IMR-90 (cell line): ENCODE data around the gene POU2AF1. TPM values are rescaled to one million over a fixed set of nuclear protein-coding genes. Genes with fewer than 3 reads are reported as not detected.

Experiments
- ATAC-seq: fragments of 200-7000 bp; cut with Tn5 transposase; 2 replicates; pipeline ENCODE4 v1.9.1; 2020; ENCODE audit warnings: low read depth, mild to moderate bottlenecking, moderate library complexity
- BruUV-seq: library from RNA; stranded (reverse); fragments of 400-500 nt; replicated peaks from 2 replicates; lab custom pipeline; 2021; lab: Mats Ljungman, UMichigan
- CTCF ChIA-PET: fragments of 300-600 bp; formaldehyde crosslinking; extraction: SDS; loops from one replicate; lab custom pipeline; 2021; ENCODE audit warnings: antibody characterized with exemption; lab: Yijun Ruan, JAX
- POLR2A ChIA-PET: fragments of 300-600 bp; sonication (Branson Sonifier 250); formaldehyde crosslinking; loops from one replicate; lab custom pipeline; 2022; ENCODE audit warnings: antibody characterized with exemption; ENCODE audit not compliant: unreplicated experiment; lab: Charles Lee
- DNase-seq: peaks from one replicate; pipeline ENCODE4 v3.0.0; 2013
- H2AFZ ChIP-seq: replicated peaks from 2 replicates; pipeline ENCODE3; 2013; ENCODE audit warnings: low read length, mild to moderate bottlenecking; ENCODE audit not compliant: poor library complexity
- H2AK5ac ChIP-seq: 2 replicates; pipeline ENCODE4 v1.6.1; 2013; ENCODE audit warnings: low read depth, low read length, inconsistent platforms
- H2AK9ac ChIP-seq: replicated peaks from 2 replicates; pipeline ENCODE3; 2013; ENCODE audit warnings: mild to moderate bottlenecking, low read depth, low read length, moderate library complexity; ENCODE audit not compliant: poor library complexity
- H2BK120ac ChIP-seq: 2 replicates; pipeline ENCODE4 v1.6.1; 2013; ENCODE audit warnings: low read depth, low read length, inconsistent platforms
- H2BK15ac ChIP-seq: 3 replicates; pipeline ENCODE4 v1.6.1; 2013; ENCODE audit warnings: low read depth, low read length, inconsistent platforms
- H2BK20ac ChIP-seq: 2 replicates; pipeline ENCODE4 v1.6.1; 2013; ENCODE audit warnings: low read depth, mild to moderate bottlenecking, inconsistent platforms, low read length, moderate library complexity
- H2BK5ac ChIP-seq: 2 replicates; pipeline ENCODE4 v1.6.1; 2013; ENCODE audit warnings: mild to moderate bottlenecking, low read depth, low read length, inconsistent platforms; ENCODE audit not compliant: poor library complexity, severe bottlenecking
- H3K14ac ChIP-seq: replicated peaks from 2 replicates; pipeline ENCODE4 v1.6.1; 2013; ENCODE audit warnings: low read depth, low read length, inconsistent platforms
- H3K18ac ChIP-seq: 2 replicates; pipeline ENCODE4 v1.6.1; 2013; ENCODE audit warnings: low read depth, low read length, control low read depth
- H3K23ac ChIP-seq: 2 replicates; pipeline ENCODE4 v1.6.1; 2013; ENCODE audit warnings: low read depth, low read length, inconsistent platforms
- H3K27ac ChIP-seq: 2 replicates; pipeline ENCODE4 v1.5.1; 2013; ENCODE audit warnings: mild to moderate bottlenecking, control low read depth, low read length; ENCODE audit not compliant: insufficient read depth
- H3K27me3 ChIP-seq: 2 replicates; pipeline ENCODE4 v1.6.1; 2013; ENCODE audit warnings: low read length; ENCODE audit not compliant: control insufficient read depth, insufficient read depth
- H3K36me3 ChIP-seq: 2 replicates; pipeline ENCODE4 v1.6.1; 2013; ENCODE audit warnings: low read length, mixed read lengths; ENCODE audit not compliant: control insufficient read depth, insufficient read depth
- H3K4ac ChIP-seq: 2 replicates; pipeline ENCODE4 v1.6.1; 2013; ENCODE audit warnings: low read depth, low read length, inconsistent platforms
- H3K4me1 ChIP-seq: 2 replicates; pipeline ENCODE4 v1.6.1; 2013; ENCODE audit warnings: low read length, mixed read lengths; ENCODE audit not compliant: control insufficient read depth, insufficient read depth
- H3K4me2 ChIP-seq: 2 replicates; pipeline ENCODE4 v1.6.1; 2013; ENCODE audit warnings: low read depth, mild to moderate bottlenecking, control low read depth, low read length, moderate library complexity
- H3K4me3 ChIP-seq: 2 replicates; pipeline ENCODE4 v1.5.1; 2013; ENCODE audit warnings: low read depth, mild to moderate bottlenecking, control low read depth, low read length, moderate library complexity; ENCODE audit not compliant: insufficient read depth
- H3K56ac ChIP-seq: 2 replicates; pipeline ENCODE4 v1.6.1; 2013; ENCODE audit warnings: low read length, inconsistent platforms; ENCODE audit not compliant: insufficient read depth; ENCODE audit errors: extremely low read depth
- H3K79me1 ChIP-seq, 2 experiments: 2 replicates each; pipeline ENCODE4 v1.6.1; 2013; ENCODE audit warnings: low read length in 2 of 2, inconsistent platforms in 1 of 2, low read depth in 1 of 2
- H3K9ac ChIP-seq: 2 replicates; pipeline ENCODE4 v1.6.1; 2013; ENCODE audit warnings: low read depth, low read length, control low read depth
- H3K9me1 ChIP-seq: 2 replicates; pipeline ENCODE4 v1.6.1; 2013; ENCODE audit warnings: low read length, inconsistent platforms; ENCODE audit not compliant: insufficient read depth
- H3K9me3 ChIP-seq: 2 replicates; pipeline ENCODE4 v1.6.1; 2013; ENCODE audit warnings: low read length; ENCODE audit not compliant: control insufficient read depth, insufficient read depth
- H4K20me1 ChIP-seq: 2 replicates; pipeline ENCODE4 v1.6.1; 2013; ENCODE audit warnings: low read length, inconsistent platforms; ENCODE audit not compliant: insufficient read depth
- H4K5ac ChIP-seq: 2 replicates; pipeline ENCODE4 v1.6.1; 2013; ENCODE audit warnings: mild to moderate bottlenecking, low read depth, low read length, control low read depth
- H4K8ac ChIP-seq, 2 experiments: 2 replicates each; pipeline ENCODE4 v1.6.1; 2013; ENCODE audit warnings: low read depth in 2 of 2, low read length in 2 of 2, control low read depth in 1 of 2, inconsistent platforms in 1 of 2
- H4K91ac ChIP-seq: 2 replicates; pipeline ENCODE4 v1.6.1; 2013; ENCODE audit warnings: low read depth, low read length, inconsistent platforms; ENCODE audit not compliant: insufficient read depth
- BHLHE40 ChIP-seq: fragments of 150-350 bp; IDR thresholded peaks from 2 replicates; pipeline ENCODE4 v1.6.1; 2016; ENCODE audit warnings: mild to moderate bottlenecking, low read depth, low read length
- CHD1 ChIP-seq: IDR thresholded peaks from 2 replicates; pipeline ENCODE4 v1.6.1; 2012; ENCODE audit warnings: low read depth, low read length, improper control_type of control experiment
- MAFK ChIP-seq: IDR thresholded peaks from 2 replicates; pipeline ENCODE4 v1.6.1; 2012; ENCODE audit warnings: low read depth, low read length, improper control_type of control experiment
- MAZ ChIP-seq: IDR thresholded peaks from 2 replicates; pipeline ENCODE4 v1.6.1; 2012; ENCODE audit warnings: low read depth, mild to moderate bottlenecking, low read length, improper control_type of control experiment, moderate library complexity, borderline replicate concordance
- MXI1 ChIP-seq: IDR thresholded peaks from 2 replicates; pipeline ENCODE4 v1.6.1; 2012; ENCODE audit warnings: low read depth, mild to moderate bottlenecking, low read length, moderate library complexity, borderline replicate concordance
- NFE2L2 ChIP-seq: fragments of 150-350 bp; IDR thresholded peaks from 2 replicates; pipeline ENCODE4 v1.6.1; 2016; ENCODE audit warnings: low read depth, mild to moderate bottlenecking, low read length
- POLR2A ChIP-seq: IDR thresholded peaks from 2 replicates; pipeline ENCODE4 v1.6.1; 2012; ENCODE audit warnings: mild to moderate bottlenecking, low read depth, low read length
- RCOR1 ChIP-seq: IDR thresholded peaks from 2 replicates; pipeline ENCODE4 v1.6.1; 2012; ENCODE audit warnings: mild to moderate bottlenecking, low read length, improper control_type of control experiment; ENCODE audit not compliant: insufficient replicate concordance
- SMC3 ChIP-seq: fragments of 150-350 bp; IDR thresholded peaks from 2 replicates; pipeline ENCODE4 v1.6.1; 2016; ENCODE audit warnings: low read depth, mild to moderate bottlenecking, antibody characterized with exemption, low read length, moderate library complexity
- WGBS, 2 experiments: methylation state at CpG; one replicate each; pipeline versions ENCODE4 v1.1.5 to v1.1.7; 2013; ENCODE audit warnings: missing lambda C conversion rate in 2 of 2; ENCODE audit not compliant: insufficient read length in 1 of 2; ENCODE audit errors: extremely low coverage in 2 of 2; 5-methylcytosine and 5-hydroxymethylcytosine counted together
- dilution Hi-C: fragments of 300-500 bp; cut with HindIII; formaldehyde crosslinking; loops from one replicate; pipeline ENCODE4 v1.14.3; 2018; ENCODE audit warnings: low sequenced_read_pairs; ENCODE audit not compliant: unreplicated experiment
- in situ Hi-C: fragments of 300-500 bp; cut with MboI; formaldehyde crosslinking; loops from 3 replicates; pipeline ENCODE4 v1.14.3; 2019; ENCODE audit warnings: low sequenced_read_pairs, inconsistent platforms, mixed read lengths
- intact Hi-C: fragments of 100-400 bp; cut with micrococcal nuclease; formaldehyde crosslinking; loops from 2 replicates; pipeline ENCODE4 v1.10.0; 2022
- polyA plus RNA-seq, 3 experiments: library from polyadenylated mRNA; depleted of rRNA; stranded (reverse); fragments of >200 nt; gene quantifications; 2 replicates each; pipeline ENCODE4 v1.2.3, GENCODE V29; 2012; ENCODE audit warnings: low replicate concordance in 1 of 3
- total RNA-seq: library from RNA; depleted of rRNA; stranded (reverse); fragments of >200 nt; gene quantifications from 2 replicates; pipeline ENCODE4 v1.2.3, GENCODE V29; 2012
- TF ChIP-seq, protein P1 (sequence below): fragments of 150-350 bp; IDR thresholded peaks from 2 replicates; pipeline ENCODE4 v1.6.1; 2017; ENCODE audit warnings: mild to moderate bottlenecking, antibody characterized with exemption, low read length, low read depth

Gene POU2AF1
- total and polyA plus RNA-seq, 2 of the 4 experiments (the other 2 are of a cell fraction) = not detected

GRCh38 chr11:111386611-111387150 is 7.6 kb upstream of the POU2AF1 start:
- Histone ChIP-seq H2BK15ac (no peak overlapping the region), H2AK5ac (no peak overlapping the region), H3K9ac (no peak overlapping the region), H3K36me3 (no peaks in the 10 kb centered on the region), H4K5ac (no peak overlapping the region), H3K18ac (no peak overlapping the region), H4K8ac (no peak overlapping the region), H3K9me3 (peaks cover 3% of the 10 kb centered on the region; the same call in 1 of the 2 replicates), H2BK5ac (no peak overlapping the region), H3K4me3 (no peak overlapping the region), H3K9me1 (no peaks in the 10 kb centered on the region), H3K4me1 (no peaks in the 10 kb centered on the region), H4K91ac (no peak overlapping the region), H3K4me2 (no peak overlapping the region), H3K27me3 (peaks cover 21% of the 10 kb centered on the region), H3K4ac (no peak overlapping the region), H3K23ac (no peak overlapping the region), H3K14ac (no peak overlapping the region), H3K27ac (no peak overlapping the region), H3K56ac (no peak overlapping the region), H2AK9ac (no peak overlapping the region), H2BK20ac (no peak overlapping the region), H4K20me1 (no peaks in the 10 kb centered on the region), H2AFZ (no peak overlapping the region), H2BK120ac (no peak overlapping the region), H3K79me1 (no peaks in the 10 kb centered on the region)
- no peak for DNase-seq
- intact Hi-C loops (no loop called here), in situ Hi-C loops (no loop called here), dilution Hi-C loops (no loop called here)
- TF ChIP-seq MAFK (no peak), MAZ (no peak), CHD1 (no peak), BHLHE40 (no peak), RCOR1 (no peak), NFE2L2 (no peak), POLR2A (no peak), MXI1 (no peak), SMC3 (no peak)
- TF ChIP-seq, protein P1, sequence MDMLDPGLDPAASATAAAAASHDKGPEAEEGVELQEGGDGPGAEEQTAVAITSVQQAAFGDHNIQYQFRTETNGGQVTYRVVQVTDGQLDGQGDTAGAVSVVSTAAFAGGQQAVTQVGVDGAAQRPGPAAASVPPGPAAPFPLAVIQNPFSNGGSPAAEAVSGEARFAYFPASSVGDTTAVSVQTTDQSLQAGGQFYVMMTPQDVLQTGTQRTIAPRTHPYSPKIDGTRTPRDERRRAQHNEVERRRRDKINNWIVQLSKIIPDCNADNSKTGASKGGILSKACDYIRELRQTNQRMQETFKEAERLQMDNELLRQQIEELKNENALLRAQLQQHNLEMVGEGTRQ = no peak
- WGBS, 2 experiments = no CpG with 5 or more reads among the region's 4 CpGs
- ChIA-PET POLR2A (no interaction called here), CTCF (no interaction called here)
- no TSS peak for BruUV-seq
- no peak for ATAC-seq
